ENCODE measurements around the gene ZNF157. TPM values are rescaled to one million over a fixed set of nuclear protein-coding genes. Genes with fewer than 3 reads are reported as not detected.

The ZNF157 gene
- total and polyA plus RNA-seq, 10 of the 15 experiments (the other 5 are each of a cell fraction or from before 2014, with no cell fraction given) = 0.05 to 0.18 (median 0.12) TPM; not detected in 4

GRCh38 chrX:47446431-47446830, 76.1 kb downstream of the ZNF157 start:
- ChIA-PET RAD21 (ENCODE audit: unreplicated experiment) (no interaction called here), CTCF (no interaction called here), POLR2A (no interaction called here), SMC1A (ENCODE audit: uncharacterized antibody, unreplicated experiment) (no interaction called here)
- no peaks in the 10 kb centered on the region for H3K79me2 ChIP-seq (ENCODE audit: control insufficient read depth, insufficient read depth, low read length)
- WGBS (ENCODE audit: insufficient coverage, insufficient replicate concordance, low lambda C conversion rate, missing lambda C conversion rate) = 69% methylated on average over 2 of the region's 2 CpGs
- BruUV-seq (replicated peaks) = no TSS peak
- H3K4me1 ChIP-seq (ENCODE audit: control insufficient read depth, insufficient read depth, low read length) = no peaks in the 10 kb centered on the region
- H2AFZ ChIP-seq (ENCODE audit: control insufficient read depth, low read depth, low read length) = no peak overlapping the region
- no peaks in the 10 kb centered on the region for H3K27me3 ChIP-seq (replicated peaks in 1 of 2; ENCODE audit: control insufficient read depth in 2 of 2, insufficient read depth in 2 of 2, low read length in 1 of 2)
- no peak for DNase-seq (ENCODE audit: low read depth, low spot score)
- H3K27ac ChIP-seq (ENCODE audit: control insufficient read depth, insufficient read depth) = no peak overlapping the region
- no peak overlapping the region for H3K9ac ChIP-seq (ENCODE audit: control insufficient read depth, insufficient read depth, low read length)
- TF ChIP-seq MYB (IDR thresholded peaks at IDR 0.05; ENCODE audit: borderline replicate concordance, low read depth, low read length) (no peak), IRF4 (IDR thresholded peaks at IDR 0.05; ENCODE audit: low read depth, low read length) (no peak), RAD21 (IDR thresholded peaks at IDR 0.05; ENCODE audit: insufficient read depth, low read depth, low read length) (no peak), NFIC (IDR thresholded peaks at IDR 0.05; ENCODE audit: low read depth, low read length) (no peak), MYC (IDR thresholded peaks at IDR 0.05; ENCODE audit: insufficient read depth, insufficient read length, insufficient replicate concordance, low read length, severe bottlenecking) (no peak), SUZ12 (IDR thresholded peaks at IDR 0.05; ENCODE audit: unreplicated experiment) (no peak), TCF7 (IDR thresholded peaks at IDR 0.05; ENCODE audit: borderline replicate concordance) (no peak), NFYA (IDR thresholded peaks at IDR 0.05; ENCODE audit: borderline replicate concordance, low read depth, low read length) (no peak)
- FAIRE-seq = no peak
- no peaks in the 10 kb centered on the region for H3K36me3 ChIP-seq (ENCODE audit: control insufficient read depth in 2 of 2, insufficient read depth in 2 of 2, low read length in 1 of 2)
- H3K9me3 ChIP-seq (replicated peaks; ENCODE audit: control insufficient read depth, insufficient read depth, low read length) = peaks cover 27% of the 10 kb centered on the region
- intact Hi-C loops (cut with micrococcal nuclease; ENCODE audit: unreplicated experiment) (no loop called here), in situ Hi-C loops (cut with MboI) (no loop called here)
- H3K4me3 ChIP-seq = no peak overlapping the region
- no peak overlapping the region for H3K4me2 ChIP-seq (ENCODE audit: control insufficient read depth, insufficient read depth)
- ATAC-seq = no peak
- H4K20me1 ChIP-seq (ENCODE audit: control insufficient read depth, insufficient read depth) = no peaks in the 10 kb centered on the region

DNA sequence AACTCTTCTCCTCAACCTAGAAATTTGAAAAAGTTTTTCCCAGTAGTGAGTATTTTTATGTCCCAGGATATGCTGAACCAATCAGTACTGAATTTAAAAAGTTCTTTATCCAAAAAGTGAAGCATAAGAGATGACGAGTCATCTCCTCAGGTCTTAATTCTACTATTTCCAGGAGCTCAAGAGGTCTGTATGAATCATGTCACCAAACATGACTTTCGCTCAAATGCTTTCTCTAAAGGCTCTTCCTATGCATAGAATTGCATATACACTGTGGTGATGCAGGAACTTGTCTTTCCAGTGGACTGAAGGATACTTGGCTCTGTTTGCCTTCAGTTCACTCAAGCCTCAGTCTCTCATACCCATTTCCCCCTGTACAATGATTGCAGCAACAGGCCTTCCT, 76.6 kb downstream of the ZNF157 start:
- Histone ChIP-seq H3K36me3 (ENCODE audit: control insufficient read depth in 2 of 2, insufficient read depth in 2 of 2, low read length in 1 of 2) (no peaks in the 10 kb centered on the region; a peak in 1 of 4 replicates), H2AFZ (ENCODE audit: control insufficient read depth, low read depth, low read length) (no peak overlapping the region), H3K79me2 (ENCODE audit: control insufficient read depth, insufficient read depth, low read length) (no peaks in the 10 kb centered on the region), H3K4me2 (ENCODE audit: control insufficient read depth, insufficient read depth) (no peak overlapping the region), H3K27ac (ENCODE audit: control insufficient read depth, insufficient read depth) (no peak overlapping the region), H3K27me3 (replicated peaks in 1 of 2; ENCODE audit: control insufficient read depth in 2 of 2, insufficient read depth in 2 of 2, low read length in 1 of 2) (no peaks in the 10 kb centered on the region), H3K9ac (ENCODE audit: control insufficient read depth, insufficient read depth, low read length) (no peak overlapping the region), H3K9me3 (replicated peaks; ENCODE audit: control insufficient read depth, insufficient read depth, low read length) (peaks cover 27% of the 10 kb centered on the region), H3K4me3 (no peak overlapping the region), H4K20me1 (ENCODE audit: control insufficient read depth, insufficient read depth) (no peaks in the 10 kb centered on the region), H3K4me1 (ENCODE audit: control insufficient read depth, insufficient read depth, low read length) (no peaks in the 10 kb centered on the region)
- TF ChIP-seq EZH2 (IDR thresholded peaks at IDR 0.05; ENCODE audit: borderline replicate concordance, control insufficient read depth, low read depth, low read length) (no peak), EP300 (IDR thresholded peaks at IDR 0.05; ENCODE audit: borderline replicate concordance in 1 of 2, control insufficient read depth in 1 of 2, low read depth in 2 of 2, low read length in 2 of 2) (no peak), SMAD5 (IDR thresholded peaks at IDR 0.05; ENCODE audit: low read depth) (no peak), IRF3 (IDR thresholded peaks at IDR 0.05) (no peak)
- ATAC-seq = no peak
- in situ Hi-C loops (cut with MboI) = no loop called here
- RAD21 ChIA-PET (ENCODE audit: unreplicated experiment) = no interaction called here
- DNase-seq (ENCODE audit: low read depth, low spot score) = no peak
- no TSS peak for BruUV-seq (replicated peaks)
- intact Hi-C loops (cut with micrococcal nuclease; ENCODE audit: unreplicated experiment) = no loop called here
- POLR2A ChIA-PET = no interaction called here
- FAIRE-seq = no peak
- 56% methylated on average over 2 of the region's 2 CpGs for WGBS (ENCODE audit: insufficient coverage, insufficient replicate concordance, low lambda C conversion rate, missing lambda C conversion rate)
- SMC1A ChIA-PET (ENCODE audit: uncharacterized antibody, unreplicated experiment) = no interaction called here
- CTCF ChIA-PET = no interaction called here
